Adrenal gland (tissue), 12 donors: ENCODE measurements around the gene TNFSF9. TPM values are rescaled to one million over a fixed set of nuclear protein-coding genes. Genes with fewer than 3 reads are reported as not detected.

ENCODE experiments used
- DNase-seq, 7 donors: peaks; one replicate each; pipeline ENCODE4 v3.0.0-alpha.2; 2019 to 2020
- H3K27ac ChIP-seq, 5 donors: fragments of 200-600 bp; sonication (generic) in 4 of 5; 1 replicate in 3 of 5; 2 replicates in 2 of 5; pipeline versions ENCODE4 v1.5.1 to v1.8.0; 2016 to 2020; ENCODE audit warnings: mild to moderate bottlenecking in 1 of 5
- H3K27me3 ChIP-seq: fragments of 200-600 bp; 2 replicates; pipeline ENCODE4 v1.8.0; 2021
- H3K36me3 ChIP-seq, 2 donors: fragments of 200-600 bp; replicated peaks in 1 of 2; 1 replicate in 1 of 2; 2 replicates in 1 of 2; pipeline versions ENCODE4 v1.5.1 to v1.8.0; 2018 to 2022
- H3K4me1 ChIP-seq, 2 donors: fragments of 200-600 bp; replicated peaks in 1 of 2; 1 replicate in 1 of 2; 2 replicates in 1 of 2; pipeline versions ENCODE4 v1.5.1 to v1.8.0; 2018 to 2021
- H3K4me3 ChIP-seq, 4 donors: fragments of 200-600 bp; sonication (generic) in 3 of 4; one replicate each; pipeline ENCODE4 v1.5.1; 2016 to 2018
- H3K9me3 ChIP-seq, 3 donors: fragments of 200-600 bp; sonication (generic) in 1 of 3; replicated peaks in 1 of 3; 1 replicate in 2 of 3; 2 replicates in 1 of 3; pipeline versions ENCODE4 v1.5.1 to v1.8.0; 2016 to 2021
- POLR2A ChIP-seq, 2 donors: fragments of 450-650 bp; IDR thresholded peaks; one replicate each; pipeline ENCODE4 v1.6.1; 2017; ENCODE audit warnings: antibody characterized with exemption in 2 of 2, mild to moderate bottlenecking in 2 of 2, moderate library complexity in 1 of 2
- WGBS, 4 donors: extraction: QIAGEN DNeasy Blood & Tissue Kit in 2 of 4; methylation state at CpG; one replicate each; pipeline versions ENCODE4 v1.1.5 to v1.1.7; 2013 to 2017; 5-methylcytosine and 5-hydroxymethylcytosine counted together
- intact Hi-C, 2 donors: fragments of 100-400 bp; cut with DNase I; formaldehyde crosslinking; loops; one replicate each; pipeline versions ENCODE4 v1.14.1 to v1.15.0; 2022 to 2023
- polyA plus RNA-seq, 3 donors: library from polyadenylated mRNA; stranded (reverse); fragments of 200-250 nt in 2 of 3; fragments of 350-450 nt in 1 of 3; fragmentation: Illumina TruSeq in 1 of 3; extraction: RNeasy Lipid Tissue Mini Kit (QIAGEN cat#74804) in 1 of 3; gene quantifications; one replicate each; pipeline ENCODE4 v1.2.3, GENCODE V29; 2013 to 2014
- total RNA-seq, 9 donors: library from RNA; depleted of rRNA in 4 of 9; stranded (reverse); fragments of >200 nt in 4 of 9; fragments of 120-200 nt in 1 of 9; fragmentation: NEBNext Ultra II Directional in 1 of 9; extraction: Animal tissue kit (Norgen Biotek cat#: 25700) in 1 of 9; gene quantifications; one replicate each; pipeline versions ENCODE4 v1.1.0 to v1.2.4, GENCODE V29; 2013 to 2023
- TF ChIP-seq, protein P1 (sequence below), 6 experiments: fragments of 450-650 bp in 4 of 6; fragments of 200-600 bp in 2 of 6; sonication (generic) in 1 of 6; IDR thresholded peaks; 1 replicate in 5 of 6; 2 replicates in 1 of 6; pipeline versions ENCODE4 v1.5.1 to v1.8.0; 2016 to 2021; ENCODE audit warnings: antibody characterized with exemption in 6 of 6, mild to moderate bottlenecking in 2 of 6, moderate library complexity in 1 of 6
- donor health status: healthy with polysubstance abuse.
- donor health status: Bipolar disorder and iron deficiency.
- donor health status: DM: yes; HTN: yes; CAD: no.
- donor health status: DM: no; HTN: no; CAD: no.
- donor health status: DM: no; HTN: no; CAD: no.
- donor health status: DM: yes; HTN: yes; CAD: no.

Gene TNFSF9
- total and polyA plus RNA-seq, 12 donors, result 0.16 to 1.6 (median 0.58) TPM; not detected in 1

DNA sequence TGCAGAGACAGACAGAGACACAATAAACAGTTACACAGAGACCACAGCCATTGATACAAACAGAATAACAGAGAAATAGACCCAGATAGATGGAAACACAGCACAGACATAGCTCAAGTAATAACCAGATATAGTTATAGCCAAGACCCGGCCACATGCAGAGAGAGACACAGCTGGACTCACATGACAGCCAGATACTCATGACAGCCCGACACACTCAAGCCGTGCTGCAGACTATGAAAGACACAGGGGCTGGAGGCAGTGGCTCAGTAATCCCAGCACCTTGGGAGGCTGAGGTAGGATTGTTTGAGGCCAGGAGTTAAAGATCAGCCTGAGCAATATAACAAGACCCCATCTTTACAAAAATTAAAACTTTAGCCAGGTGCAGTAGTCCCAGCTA is 47.6 kb upstream of the TNFSF9 start:
- H3K27me3 ChIP-seq, result no peaks in the 10 kb centered on the region
- no peaks in the 10 kb centered on the region for H3K9me3 ChIP-seq
- 63 to 70% (median 64%) methylated on average over 3 of the region's 3 CpGs for WGBS, 4 donors
- TF ChIP-seq, protein P1, sequence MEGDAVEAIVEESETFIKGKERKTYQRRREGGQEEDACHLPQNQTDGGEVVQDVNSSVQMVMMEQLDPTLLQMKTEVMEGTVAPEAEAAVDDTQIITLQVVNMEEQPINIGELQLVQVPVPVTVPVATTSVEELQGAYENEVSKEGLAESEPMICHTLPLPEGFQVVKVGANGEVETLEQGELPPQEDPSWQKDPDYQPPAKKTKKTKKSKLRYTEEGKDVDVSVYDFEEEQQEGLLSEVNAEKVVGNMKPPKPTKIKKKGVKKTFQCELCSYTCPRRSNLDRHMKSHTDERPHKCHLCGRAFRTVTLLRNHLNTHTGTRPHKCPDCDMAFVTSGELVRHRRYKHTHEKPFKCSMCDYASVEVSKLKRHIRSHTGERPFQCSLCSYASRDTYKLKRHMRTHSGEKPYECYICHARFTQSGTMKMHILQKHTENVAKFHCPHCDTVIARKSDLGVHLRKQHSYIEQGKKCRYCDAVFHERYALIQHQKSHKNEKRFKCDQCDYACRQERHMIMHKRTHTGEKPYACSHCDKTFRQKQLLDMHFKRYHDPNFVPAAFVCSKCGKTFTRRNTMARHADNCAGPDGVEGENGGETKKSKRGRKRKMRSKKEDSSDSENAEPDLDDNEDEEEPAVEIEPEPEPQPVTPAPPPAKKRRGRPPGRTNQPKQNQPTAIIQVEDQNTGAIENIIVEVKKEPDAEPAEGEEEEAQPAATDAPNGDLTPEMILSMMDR (IDR thresholded peaks at IDR 0.05), result no peak
- no peak for TF ChIP-seq POLR2A (IDR thresholded peaks at IDR 0.05)
- DNase-seq, result no peak
- H3K36me3 ChIP-seq, result no peaks in the 10 kb centered on the region
- H3K27ac ChIP-seq, result no peak overlapping the region
- no peaks in the 10 kb centered on the region for H3K4me1 ChIP-seq
- no peak overlapping the region for H3K4me3 ChIP-seq
- intact Hi-C loops, result no loop called here

DNA sequence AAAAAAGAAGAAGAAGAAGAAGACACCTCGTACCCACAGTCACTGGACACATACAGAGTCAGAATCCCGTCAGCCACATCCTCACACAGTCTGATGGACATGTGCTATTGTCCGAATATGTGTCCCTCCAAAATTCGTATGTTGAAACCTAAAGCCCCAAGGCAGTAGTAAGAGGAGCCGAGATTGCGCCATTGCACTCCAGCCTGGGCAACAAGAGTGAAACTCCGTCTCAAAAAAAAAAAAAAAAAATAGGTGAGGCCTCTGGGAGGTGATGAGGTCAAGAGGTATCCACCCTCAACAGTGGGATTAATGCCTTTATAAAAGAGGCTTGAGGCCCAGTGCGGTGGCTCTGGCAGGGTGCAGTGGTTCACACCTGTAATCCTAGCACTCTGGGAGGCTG is 46.6 kb upstream of the TNFSF9 start:
- intact Hi-C loops, result no loop called here
- Histone ChIP-seq H3K27me3 (no peaks in the 10 kb centered on the region), H3K4me3 (no peak overlapping the region), H3K36me3 (no peaks in the 10 kb centered on the region), H3K27ac (no peak overlapping the region), H3K4me1 (no peaks in the 10 kb centered on the region), H3K9me3 (no peaks in the 10 kb centered on the region)
- WGBS, 4 donors, result 83 to 93% (median 88%) methylated on average over 8 of the region's 8 CpGs
- TF ChIP-seq, protein P1 (IDR thresholded peaks at IDR 0.05), result no peak
- no peak for TF ChIP-seq POLR2A (IDR thresholded peaks at IDR 0.05)
- no peak for DNase-seq

DNA sequence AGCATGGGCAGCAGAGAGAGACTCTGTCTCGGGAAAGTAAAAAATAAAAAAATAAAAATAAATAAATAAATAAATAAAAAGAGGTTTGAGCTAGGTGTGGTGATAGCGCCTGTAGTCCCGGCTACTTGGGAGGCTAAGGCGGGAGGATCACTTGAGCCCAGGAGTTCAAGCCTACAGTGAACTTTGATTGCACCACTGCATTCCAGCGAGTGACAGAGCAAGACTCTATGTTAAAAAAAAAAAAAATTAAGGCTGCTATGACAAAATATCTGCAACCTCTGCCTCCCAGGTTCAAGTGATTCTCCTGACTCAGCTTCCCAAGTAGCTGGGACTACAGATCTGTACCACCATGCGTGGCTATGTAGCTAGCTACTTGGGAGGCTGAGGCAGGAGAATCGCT is 46.0 kb upstream of the TNFSF9 start:
- Histone ChIP-seq H3K27ac (no peak overlapping the region), H3K4me1 (no peaks in the 10 kb centered on the region), H3K4me3 (no peak overlapping the region), H3K27me3 (no peaks in the 10 kb centered on the region), H3K9me3 (no peaks in the 10 kb centered on the region), H3K36me3 (no peaks in the 10 kb centered on the region)
- TF ChIP-seq, protein P1 (IDR thresholded peaks at IDR 0.05), result no peak
- TF ChIP-seq POLR2A (IDR thresholded peaks at IDR 0.05), result no peak
- intact Hi-C loops, result no loop called here
- no peak for DNase-seq
- WGBS, 4 donors, result 91 to 94% (median 93%) methylated on average over 7 of the region's 7 CpGs

DNA sequence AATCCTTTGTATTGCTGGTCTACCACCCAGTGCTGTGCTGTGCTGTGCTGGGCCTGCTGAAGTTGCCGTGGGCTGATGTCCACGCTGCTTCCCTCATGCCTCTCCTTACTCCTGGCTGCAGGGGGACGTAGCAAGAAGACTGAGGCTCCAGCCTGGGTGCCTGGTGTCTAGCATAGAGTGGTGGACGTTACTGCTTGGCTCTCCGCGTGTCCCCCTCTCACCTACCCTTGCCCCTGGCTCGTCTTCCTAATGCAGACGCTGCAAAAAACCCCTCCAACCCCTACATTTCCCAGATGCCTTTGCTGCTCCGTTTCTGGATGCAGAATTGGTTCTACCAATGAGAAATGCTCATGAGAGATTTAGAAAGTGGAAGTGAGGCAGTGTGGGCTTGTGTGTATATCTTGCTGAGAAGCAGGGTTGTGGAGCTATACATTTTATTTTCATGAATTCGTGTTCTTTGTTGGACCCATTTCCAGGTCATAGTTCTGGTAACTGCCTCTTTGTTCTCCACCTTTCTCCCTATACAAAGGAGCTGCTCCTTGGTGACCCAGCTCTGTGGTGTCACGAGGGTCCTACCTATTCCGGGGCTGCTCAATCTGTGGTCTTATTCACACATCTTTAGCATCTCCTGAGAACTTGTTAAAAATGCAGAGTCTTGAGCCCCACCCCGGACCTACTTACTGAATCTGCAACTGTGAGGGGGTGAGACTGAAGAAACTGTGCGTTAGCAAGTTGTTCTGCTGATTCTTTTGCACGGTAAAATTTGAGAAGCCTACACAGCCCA is 41.4 kb upstream of the TNFSF9 start:
- no peak overlapping the region for H3K27ac ChIP-seq
- H3K4me1 ChIP-seq, result no peaks in the 10 kb centered on the region
- intact Hi-C loops, result no loop called here
- 57 to 71% (median 62%) methylated on average over 15 of the region's 15 CpGs for WGBS, 4 donors
- H3K9me3 ChIP-seq, result no peaks in the 10 kb centered on the region
- H3K27me3 ChIP-seq, result no peaks in the 10 kb centered on the region
- no peaks in the 10 kb centered on the region for H3K36me3 ChIP-seq
- no peak overlapping the region for H3K4me3 ChIP-seq
- no peak for DNase-seq
- TF ChIP-seq, protein P1 (IDR thresholded peaks at IDR 0.05), result no peak
- TF ChIP-seq POLR2A (IDR thresholded peaks at IDR 0.05), result no peak
